ENCODE measurements around the gene MAP1A.

MAP1A gene

DNA sequence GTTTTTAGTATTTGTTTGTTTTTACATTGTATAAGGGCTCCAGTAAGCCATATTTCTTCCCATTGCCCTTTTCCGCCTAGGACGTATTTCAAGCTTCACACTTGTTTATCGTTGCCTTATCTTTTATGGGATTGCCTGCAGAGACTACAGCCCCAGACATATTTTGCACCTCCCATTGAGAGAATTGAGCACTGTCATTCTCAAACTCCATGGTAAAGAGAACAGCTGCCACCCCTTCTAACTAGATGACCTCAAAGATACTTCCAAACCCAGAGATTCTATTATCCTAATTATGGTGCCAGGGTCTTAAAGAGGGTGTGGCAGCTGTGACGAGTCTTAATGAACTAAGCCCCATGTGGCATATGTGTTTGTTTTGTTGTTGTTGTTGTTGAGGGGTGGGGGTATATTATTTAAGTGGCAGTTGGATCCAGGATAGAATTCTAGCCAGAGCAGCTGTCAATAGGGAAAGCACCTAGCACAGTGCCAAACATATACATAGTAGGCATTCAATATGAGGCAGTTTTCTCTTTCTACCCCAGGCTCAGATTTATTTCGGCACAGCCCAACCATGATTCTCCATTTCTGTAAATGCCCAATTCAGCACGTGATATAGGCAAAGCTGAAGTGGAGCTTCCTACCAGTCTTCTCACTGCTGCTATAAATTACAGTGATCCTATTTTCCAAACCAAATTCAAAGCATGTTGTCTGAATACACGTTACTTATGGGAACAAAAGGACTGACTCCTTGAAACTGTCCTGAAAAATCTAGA, 23.5 kb upstream of the MAP1A start:
- ChIA-PET POLR2A (no interaction called here), CTCF (interaction anchor here (1.2 to 4.3 kb wide), 3 partner anchors 10 to 21 kb away, joined by 3 to 24 read pairs (median 8); no protein-coding TSS in a partner anchor)
- no peak for DNase-seq (ENCODE audit: extremely low spot score)
- TF ChIP-seq CTCF (IDR thresholded peaks at IDR 0.05; ENCODE audit: control extremely low read depth, extremely low read depth, low read depth, missing control alignments), result no peak

DNA sequence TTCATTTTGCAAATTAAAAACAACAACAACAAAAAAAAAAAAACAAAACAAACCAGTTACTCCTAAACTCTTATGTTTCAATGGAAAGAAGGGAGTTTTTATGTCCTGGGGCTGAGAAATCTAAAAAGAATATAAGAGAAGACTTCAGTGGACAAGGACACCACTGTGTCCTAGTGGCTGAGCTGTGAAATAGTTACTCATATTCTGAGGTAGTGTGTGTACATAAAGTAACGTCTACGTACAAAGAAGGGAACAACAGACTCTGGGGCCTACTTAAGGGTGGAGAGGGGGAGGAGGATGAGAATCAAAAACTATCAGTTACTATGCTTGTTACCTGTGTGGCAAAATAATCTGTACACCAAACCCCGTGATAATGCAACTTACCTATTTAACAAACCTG, 18.4 kb upstream of the MAP1A start:
- DNase-seq (ENCODE audit: extremely low spot score), result no peak
- TF ChIP-seq CTCF (IDR thresholded peaks at IDR 0.05; ENCODE audit: control extremely low read depth, extremely low read depth, low read depth, missing control alignments), result no peak
- ChIA-PET CTCF (interaction anchor here (1.0 to 1.2 kb wide), 2 partner anchors 9 to 15 kb away, joined by 3 read pairs; no protein-coding TSS in a partner anchor), POLR2A (no interaction called here)

GRCh38 chr15:43499635-43500034, 17.8 kb upstream of the MAP1A start:
- DNase-seq (ENCODE audit: extremely low spot score), result no peak
- POLR2A ChIA-PET, result no interaction called here
- CTCF ChIA-PET, result interaction anchor here (1.0 to 2.8 kb wide), 3 partner anchors 9 to 14 kb away, joined by 3 to 11 read pairs (median 3); no protein-coding TSS in a partner anchor
- TF ChIP-seq CTCF (IDR thresholded peaks at IDR 0.05; ENCODE audit: control extremely low read depth, extremely low read depth, low read depth, missing control alignments), result no peak

GRCh38 chr15:43505738-43506137, 11.7 kb upstream of the MAP1A start:
- POLR2A ChIA-PET, result no interaction called here
- no peak for DNase-seq (ENCODE audit: extremely low spot score)
- no peak for TF ChIP-seq CTCF (IDR thresholded peaks at IDR 0.05; ENCODE audit: control extremely low read depth, extremely low read depth, low read depth, missing control alignments)
- CTCF ChIA-PET, result interaction anchor here (0.8 to 1.9 kb wide), 2 partner anchors 8 to 9 kb away, joined by 3 to 4 read pairs; no protein-coding TSS in a partner anchor

- no peak for DNase-seq (ENCODE audit: extremely low spot score)
- ChIA-PET CTCF (interaction anchor here (0.9 to 1.7 kb wide), 3 partner anchors 9 to 266 kb away, joined by 3 read pairs; no protein-coding TSS in a partner anchor), POLR2A (no interaction called here)
- TF ChIP-seq CTCF (IDR thresholded peaks at IDR 0.05; ENCODE audit: control extremely low read depth, extremely low read depth, low read depth, missing control alignments), result no peak
These were observed 9.0 kb upstream of the MAP1A start for GRCh38 chr15:43508421-43508820.

DNA sequence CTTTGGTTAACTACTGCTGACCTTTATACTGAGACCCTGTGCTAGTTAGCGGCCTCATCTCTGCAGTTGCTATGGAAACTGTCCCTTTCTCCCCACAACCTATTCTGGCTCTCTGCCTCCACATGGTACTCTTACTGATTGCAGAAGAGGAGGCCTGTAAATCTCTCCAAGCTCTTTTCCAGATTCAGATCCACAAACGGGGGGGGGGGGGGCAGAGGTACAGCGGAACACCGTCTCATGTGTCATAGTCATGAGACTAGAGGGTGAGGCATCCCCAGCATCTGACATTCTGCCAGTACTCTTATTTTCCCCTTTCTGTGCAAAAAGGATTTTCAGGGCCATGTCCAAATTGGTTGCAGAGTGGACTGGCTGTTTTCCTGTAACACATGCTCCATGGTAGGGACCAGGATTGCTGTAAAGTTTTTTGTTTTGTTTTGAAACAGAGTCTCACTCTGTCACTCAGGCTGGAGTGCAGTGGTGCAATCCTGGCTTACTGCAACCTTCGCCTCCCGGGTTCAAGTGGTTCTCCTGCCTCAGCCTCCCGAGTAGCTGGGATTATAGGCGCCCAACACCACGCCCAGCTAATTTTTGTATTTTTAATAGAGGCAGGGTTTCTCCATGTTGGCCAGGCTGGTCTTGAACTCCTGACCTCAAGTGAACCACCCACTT, 8.3 kb upstream of the MAP1A start:
- CTCF ChIA-PET, result interaction anchor here (0.9 to 4.8 kb wide), 3 partner anchors 10 to 133 kb away, joined by 3 to 11 read pairs (median 3); no protein-coding TSS in a partner anchor
- no peak for DNase-seq (ENCODE audit: extremely low spot score)
- no peak for TF ChIP-seq CTCF (IDR thresholded peaks at IDR 0.05; ENCODE audit: control extremely low read depth, extremely low read depth, low read depth, missing control alignments)
- POLR2A ChIA-PET, result no interaction called here

Data from GM10248 (cell line).